ENCODE measurements around the gene CMYA5.

CMYA5 gene

GRCh38 chr5:79831381-79832309 is 142.0 kb downstream of the CMYA5 start:
- ATAC-seq = no peak
- no peak for TF ChIP-seq PATZ1 (CRISPR knock-in tag; IDR thresholded peaks at IDR 0.05; ENCODE audit: borderline replicate concordance)
- TF ChIP-seq ZNF565 (CRISPR knock-in tag; conservative IDR thresholded peaks at IDR 0.05; ENCODE audit: low read depth) = no peak
- no peak for TF ChIP-seq ZFP30 (CRISPR knock-in tag; IDR thresholded peaks at IDR 0.05)
- TF ChIP-seq SNAI2 (CRISPR knock-in tag; IDR thresholded peaks at IDR 0.05) = no peak
- TF ChIP-seq PPARA (CRISPR knock-in tag; IDR thresholded peaks at IDR 0.05; ENCODE audit: borderline replicate concordance) = no peak

GRCh38 chr5:79832911-79833310 is 143.3 kb downstream of the CMYA5 start:
- no peak for ATAC-seq
- TF ChIP-seq TCF4 (CRISPR knock-in tag; IDR thresholded peaks at IDR 0.05; ENCODE audit: borderline replicate concordance) (no peak), CSDC2 (CRISPR knock-in tag; IDR thresholded peaks at IDR 0.05) (no peak), OSR1 (CRISPR knock-in tag; IDR thresholded peaks at IDR 0.05) (no peak), ZFP30 (CRISPR knock-in tag; IDR thresholded peaks at IDR 0.05) (no peak), ZC3H10 (CRISPR knock-in tag; IDR thresholded peaks at IDR 0.05) (no peak), ZNF70 (CRISPR knock-in tag; IDR thresholded peaks at IDR 0.05) (no peak), ZNF565 (CRISPR knock-in tag; conservative IDR thresholded peaks at IDR 0.05; ENCODE audit: low read depth) (no peak), ARNTL (CRISPR knock-in tag; IDR thresholded peaks at IDR 0.05; ENCODE audit: borderline replicate concordance, low read depth) (no peak), POU6F1 (CRISPR knock-in tag; IDR thresholded peaks at IDR 0.05; ENCODE audit: borderline replicate concordance, low read depth) (no peak), TSHZ2 (CRISPR knock-in tag; IDR thresholded peaks at IDR 0.05) (no peak)

- TF ChIP-seq ESRRG (CRISPR knock-in tag; IDR thresholded peaks at IDR 0.05) (no peak), ZC3H10 (CRISPR knock-in tag; IDR thresholded peaks at IDR 0.05) (no peak), ZNF8 (CRISPR knock-in tag; IDR thresholded peaks at IDR 0.05) (no peak), ZFP30 (CRISPR knock-in tag; IDR thresholded peaks at IDR 0.05) (no peak), TSHZ2 (CRISPR knock-in tag; IDR thresholded peaks at IDR 0.05) (no peak), ISL1 (CRISPR knock-in tag; IDR thresholded peaks at IDR 0.05) (no peak), ZNF70 (CRISPR knock-in tag; IDR thresholded peaks at IDR 0.05) (no peak), PATZ1 (CRISPR knock-in tag; IDR thresholded peaks at IDR 0.05; ENCODE audit: borderline replicate concordance) (no peak), PPARA (CRISPR knock-in tag; IDR thresholded peaks at IDR 0.05; ENCODE audit: borderline replicate concordance) (no peak), ZFP3 (CRISPR knock-in tag; IDR thresholded peaks at IDR 0.05) (no peak)
- ATAC-seq = no peak
These were observed 144.6 kb downstream of the CMYA5 start for GRCh38 chr5:79834098-79834753.
